ENCODE data around the gene HIF3A.
A peak's percentile ranks its signal among the peaks of the same experiment; 100 is the strongest.

HIF3A gene

DNA sequence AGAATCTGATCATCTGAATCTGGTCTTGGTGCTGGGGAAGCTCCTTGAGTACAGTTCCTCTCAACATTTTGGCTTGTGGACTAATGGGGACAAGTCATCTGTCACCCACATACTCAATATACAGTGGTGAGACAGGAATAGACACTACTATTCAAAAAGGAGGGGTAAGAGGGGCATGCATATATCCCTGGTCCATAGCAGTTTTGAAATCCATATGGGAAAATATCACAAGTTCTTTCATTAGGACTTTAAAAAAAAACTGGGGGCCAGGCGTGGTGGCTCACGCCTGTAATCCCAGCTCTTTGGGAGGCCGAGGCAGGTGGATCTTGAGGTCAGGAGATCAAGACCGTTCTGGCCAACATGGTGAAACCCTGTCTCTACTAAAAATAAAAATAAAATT is 29.8 kb downstream of the HIF3A start:
- no peak for DNase-seq

DNA sequence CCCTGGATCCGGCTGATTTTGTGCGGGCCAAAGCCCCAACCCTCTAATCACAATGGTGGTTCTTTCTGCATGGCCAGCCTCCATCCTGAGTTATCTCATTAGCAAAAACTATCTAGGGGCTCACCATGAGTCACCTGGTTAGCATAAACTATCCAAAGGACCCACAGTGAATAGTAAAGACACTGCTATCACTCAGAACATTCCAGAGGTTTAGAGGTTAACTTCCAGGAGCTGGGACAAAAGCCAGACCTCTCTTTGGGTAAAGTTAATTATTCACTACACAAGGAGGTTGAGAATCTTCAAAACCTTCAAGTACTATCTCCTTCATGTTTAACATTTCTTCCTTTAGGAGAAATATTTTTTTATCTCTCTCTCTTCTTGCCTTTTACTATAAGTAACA is 31.2 kb downstream of the HIF3A start:
- DNase-seq, result no peak

- no peak for DNase-seq
Observed at GRCh38 chr19:46330319-46330918, 33.6 kb downstream of the HIF3A start.

GRCh38 chr19:46337487-46337886 is 40.6 kb downstream of the HIF3A start:
- DNase-seq, result no peak

DNA sequence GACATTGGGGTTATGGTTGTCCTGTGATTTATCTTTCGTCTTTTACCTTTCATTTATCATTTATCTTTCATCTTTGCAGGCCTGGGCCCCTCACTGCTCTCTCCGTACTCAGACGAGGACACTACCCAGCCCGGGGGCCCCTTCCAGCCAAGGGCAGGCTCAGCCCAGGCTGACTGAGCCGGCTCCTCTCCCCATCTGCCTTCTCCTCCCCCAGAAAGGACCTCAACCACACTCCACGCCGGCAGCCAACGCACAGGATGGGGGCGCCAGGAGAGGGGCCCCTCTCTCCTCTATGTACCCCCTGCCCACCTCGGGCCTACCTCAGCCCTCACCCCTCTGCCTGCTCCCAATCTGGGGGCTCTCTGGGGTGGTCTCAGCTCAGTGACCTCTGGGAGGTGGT is 42.6 kb downstream of the HIF3A start:
- no peak for DNase-seq

- DNase-seq, result no peak
Observed at GRCh38 chr19:46340051-46340659, 43.3 kb downstream of the HIF3A start.

DNA sequence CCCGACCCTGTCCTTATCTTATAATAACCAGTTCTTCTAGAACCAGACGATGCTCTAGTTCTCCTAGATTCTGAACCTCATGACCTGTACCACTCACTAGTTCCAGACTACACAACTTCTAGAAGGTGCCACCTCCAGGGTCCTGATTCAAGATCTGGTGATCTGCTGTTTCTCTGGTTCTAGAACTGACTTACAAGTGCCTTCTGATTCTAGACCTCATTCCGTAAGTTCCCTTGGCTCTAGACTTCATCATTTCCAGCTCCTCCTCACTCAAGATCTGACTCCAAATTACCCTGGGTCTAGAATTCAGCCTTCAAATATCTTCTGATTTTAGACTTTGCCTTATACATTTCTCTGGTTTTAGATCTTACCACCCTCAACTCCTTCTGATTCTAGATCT is 45.1 kb downstream of the HIF3A start:
- DNase-seq, result no peak

DNA sequence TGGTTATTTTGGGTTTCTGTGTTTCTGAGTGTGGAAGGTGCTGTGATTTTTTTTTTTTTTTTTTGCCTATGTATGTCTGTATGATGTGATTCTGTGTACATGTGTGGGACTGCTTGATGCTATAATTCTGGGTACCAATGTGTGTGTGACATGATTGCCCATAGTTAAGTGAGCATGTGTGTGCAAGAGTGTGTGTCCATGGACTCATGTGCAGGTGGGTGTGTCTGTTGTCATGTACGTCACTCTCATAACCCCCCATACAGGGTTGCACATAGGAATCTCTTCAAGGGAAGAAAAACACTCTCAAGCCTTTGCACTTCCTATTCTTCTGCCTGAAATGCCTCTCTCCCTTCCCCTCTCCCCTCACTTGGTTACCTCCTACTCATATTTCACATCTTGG is 47.5 kb downstream of the HIF3A start:
- no peak for DNase-seq

GRCh38 chr19:46345157-46345556 is 48.3 kb downstream of the HIF3A start:
- no peak for DNase-seq

- peak; percentile 37 to 91 (median 80) for DNase-seq
Observed at GRCh38 chr19:46346821-46347571, 50.2 kb downstream of the HIF3A start, which contains the start of gene PPP5C. Gene PPP5C (plus strand): TSS chr19:46347087. CDS start chr19:46347097, 10 bp downstream.

GRCh38 chr19:46347572-46347883 is 50.7 kb downstream of the HIF3A start:
- no peak for DNase-seq

- DNase-seq, result no peak
Observed at GRCh38 chr19:46347985-46348384, 51.1 kb downstream of the HIF3A start.

DNA sequence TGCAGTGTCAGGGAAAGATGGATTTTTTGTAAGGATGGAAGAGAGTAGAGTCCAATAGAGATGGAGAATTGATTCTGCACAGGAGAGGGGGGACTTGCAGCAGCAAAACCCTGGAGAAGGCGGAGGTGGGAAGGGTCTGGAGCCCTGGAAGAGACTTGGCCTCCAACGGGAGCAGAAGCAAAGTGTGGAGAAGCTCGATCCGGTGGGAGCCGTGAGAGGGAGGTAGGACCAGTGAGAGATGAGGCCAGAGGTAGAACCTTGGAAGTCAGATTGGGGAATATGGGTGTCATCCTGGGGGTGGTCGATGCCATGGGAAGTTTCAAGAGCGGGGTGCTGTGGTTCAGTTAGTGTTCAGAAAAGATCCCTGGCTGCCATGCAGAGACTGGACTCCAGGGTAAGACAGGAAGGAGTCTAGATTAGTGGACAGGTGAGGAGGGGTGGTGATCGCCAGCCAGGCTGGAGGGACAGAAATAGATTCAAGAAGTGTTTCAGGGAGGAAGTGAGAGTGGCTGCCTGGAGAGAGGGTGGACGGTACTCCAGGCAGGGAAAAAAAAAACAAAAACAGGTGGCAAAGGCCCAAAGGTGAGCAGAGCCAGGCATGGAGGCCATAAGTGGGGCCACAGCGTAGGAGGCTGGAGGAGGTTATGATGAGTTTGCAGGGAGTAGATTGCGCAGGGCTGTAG is 52.6 kb downstream of the HIF3A start:
- DNase-seq, result no peak

DNA sequence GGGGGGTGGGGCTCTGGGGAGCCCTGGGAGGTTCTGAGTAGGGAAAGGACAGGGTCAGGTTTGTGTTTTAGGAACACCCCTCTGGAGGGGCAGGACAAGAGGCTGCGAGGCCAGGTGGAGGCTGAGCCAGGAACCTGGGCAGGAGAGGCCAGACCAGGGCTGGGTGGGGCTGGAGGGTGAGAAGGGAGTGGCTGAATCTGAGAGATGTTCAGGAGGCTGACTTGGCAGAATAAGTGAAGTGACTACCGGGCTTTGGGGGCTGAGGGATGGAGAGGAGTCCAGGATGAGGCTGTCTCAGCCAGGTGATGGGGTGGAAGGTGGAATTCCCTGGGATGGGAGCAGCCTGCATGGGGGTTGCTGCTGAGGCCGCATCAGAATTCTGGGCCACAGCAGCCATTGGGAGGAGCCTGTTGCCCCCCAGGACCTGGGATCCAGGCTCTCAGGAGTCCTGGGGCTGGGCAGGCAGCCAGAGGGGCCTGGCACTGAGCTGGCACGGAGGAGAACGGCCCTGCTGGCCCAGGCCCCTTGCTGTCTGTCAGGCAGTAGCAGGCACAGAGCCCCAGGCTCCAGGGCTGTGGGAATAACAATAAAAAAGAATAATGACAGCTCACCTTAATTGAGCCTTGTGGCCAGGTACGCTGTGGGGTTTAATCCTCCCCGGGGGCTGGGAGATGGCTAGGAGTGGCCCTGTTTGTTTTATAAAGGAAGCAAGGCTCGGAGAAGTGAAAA is 53.4 kb downstream of the HIF3A start:
- peak in 7 of 51 donors; percentile 9 to 39 (median 13) for DNase-seq

GRCh38 chr19:46350758-46351159 is 53.9 kb downstream of the HIF3A start:
- no peak for DNase-seq

DNA sequence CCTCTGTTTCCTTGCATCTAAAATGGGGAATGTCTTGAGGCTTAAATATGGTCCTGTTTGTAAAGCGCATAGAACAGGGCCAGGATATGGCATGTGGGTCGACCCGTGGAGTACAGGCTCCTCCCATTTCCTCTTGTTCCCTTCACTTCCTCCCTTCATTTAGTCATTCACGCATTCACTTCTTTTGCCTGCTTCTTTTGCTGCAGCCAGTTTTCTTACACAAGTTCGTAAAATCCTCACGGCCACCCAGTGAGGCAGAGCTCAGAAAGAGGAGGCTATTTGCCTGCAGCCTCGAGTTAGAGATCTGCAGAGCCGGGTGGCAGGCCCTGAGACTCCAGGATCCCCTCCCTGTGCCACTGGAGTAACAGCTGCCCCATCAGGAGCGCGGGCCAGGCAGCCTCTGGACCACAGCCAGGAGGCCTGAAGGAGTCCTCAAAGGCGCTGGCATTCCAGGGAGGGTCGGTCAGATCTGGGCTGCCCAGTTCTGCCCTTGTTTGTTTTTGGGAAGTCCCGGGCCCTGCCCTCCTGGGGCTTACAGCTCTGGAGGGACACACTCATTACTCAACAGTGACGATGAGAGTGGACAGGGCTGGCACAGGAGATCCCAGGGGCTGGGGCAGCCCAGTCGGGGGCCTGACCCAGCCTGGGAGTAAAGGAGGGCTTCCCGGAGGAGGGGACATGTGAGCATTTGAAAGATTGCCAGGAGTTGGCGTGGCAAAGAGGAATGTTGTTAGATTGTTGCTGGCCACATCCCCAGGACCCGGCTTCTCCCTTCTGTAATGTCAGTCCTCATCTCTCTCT is 54.6 kb downstream of the HIF3A start:
- DNase-seq, result peak in 7 of 51 donors; percentile 1 to 24 (median 11)

GRCh38 chr19:46353730-46354528 is 57.1 kb downstream of the HIF3A start:
- no peak for DNase-seq

- no peak for DNase-seq
Observed at GRCh38 chr19:46355234-46356148, 58.6 kb downstream of the HIF3A start.

Measured in hypothalamus (tissue), 51 donors.